Activated CD8-positive, alpha-beta T cell treated with anti-CD3 and anti-CD28 coated beads for 36 hours (primary cell): ENCODE measurements around the gene NARS2. TPM values are rescaled to one million over a fixed set of nuclear protein-coding genes. Genes with fewer than 3 reads are reported as not detected.

ENCODE experiments used
- ATAC-seq: fragments of 200-7000 bp; cut with Tn5 transposase; one replicate; pipeline ENCODE4 v1.10.0; 2021; ENCODE audit warnings: mild to moderate bottlenecking, moderate library complexity
- CTCF ChIA-PET: fragments of 350-600 bp; sonication (Branson Sonifier 250); formaldehyde crosslinking; loops from one replicate; lab custom pipeline; 2021; ENCODE audit warnings: antibody characterized with exemption; lab: Charles Lee
- POLR2A ChIA-PET: fragments of 350-600 bp; sonication (Branson Sonifier 250); formaldehyde crosslinking; loops from one replicate; lab custom pipeline; 2021; ENCODE audit warnings: antibody characterized with exemption; lab: Charles Lee
- DNase-seq: peaks from one replicate; pipeline ENCODE4 v3.0.0-alpha.2; 2020
- H3K27ac Mint-ChIP-seq: one replicate; pipeline ENCODE4 v1.8.0; 2021; ENCODE audit warnings: mild to moderate bottlenecking, mixed read lengths
- H3K27me3 Mint-ChIP-seq: one replicate; pipeline ENCODE4 v1.8.0; 2021; ENCODE audit warnings: mixed read lengths
- H3K36me3 Mint-ChIP-seq: one replicate; pipeline ENCODE4 v1.8.0; 2021; ENCODE audit warnings: low read depth, mixed read lengths
- H3K4me1 Mint-ChIP-seq: one replicate; pipeline ENCODE4 v1.8.0; 2021; ENCODE audit warnings: low read depth, mixed read lengths
- H3K4me3 Mint-ChIP-seq: one replicate; pipeline ENCODE4 v1.8.0; 2021; ENCODE audit warnings: mild to moderate bottlenecking, moderate library complexity, mixed read lengths
- H3K9me3 Mint-ChIP-seq: one replicate; pipeline ENCODE4 v1.8.0; 2021; ENCODE audit warnings: mixed read lengths
- CTCF ChIP-seq: fragments of 200-600 bp; IDR thresholded peaks from one replicate; pipeline ENCODE4 v1.8.0; 2022; ENCODE audit warnings: antibody characterized with exemption, mild to moderate bottlenecking
- intact Hi-C: fragments of 100-400 bp; cut with micrococcal nuclease; formaldehyde crosslinking; loops from one replicate; pipeline ENCODE4 v1.10.0; 2022
- total RNA-seq, 2 experiments: library from RNA; stranded (reverse); gene quantifications; one replicate each; pipeline ENCODE4 v1.2.3, GENCODE V29; 2021

NARS2 gene
- total RNA-seq, 2 experiments from 2014 or later: 26.2 to 32.1 TPM

- H3K36me3 Mint-ChIP-seq: no peaks in the 10 kb centered on the region
- POLR2A ChIA-PET: interaction anchor here (0.6 to 2.5 kb wide), 6 partner anchors 32 to 230 kb away, joined by 3 to 8 read pairs (median 4); partner anchors contain the start of gene USP35
These were observed 157.3 kb downstream of the NARS2 start, which contains the start of gene GAB2 for GRCh38 chr11:78417175-78417887. GAB2 (minus strand) TSS chr11:78417820; CDS start chr11:78417720, 100 bp downstream.

GRCh38 chr11:78416285-78417174, 158.1 kb downstream of the NARS2 start:
- peak; percentile 69 for TF ChIP-seq CTCF
- peak overlapping the region; percentile 71 for H3K4me3 Mint-ChIP-seq
- H3K36me3 Mint-ChIP-seq: no peaks in the 10 kb centered on the region
- peak overlapping the region; percentile 37 for H3K27ac Mint-ChIP-seq
- H3K27me3 Mint-ChIP-seq: peaks cover 29% of the 10 kb centered on the region
- peaks cover 26% of the 10 kb centered on the region for H3K4me1 Mint-ChIP-seq
- DNase-seq (peak; percentile 86), ATAC-seq (peak; percentile 76)
- CTCF ChIA-PET: interaction anchor here (1.0 to 7.1 kb wide), 12 partner anchors 10 to 371 kb away, joined by 3 to 94 read pairs (median 4); partner anchors contain the start of genes ALG8 and USP35
- no peaks in the 10 kb centered on the region for H3K9me3 Mint-ChIP-seq
- POLR2A ChIA-PET: interaction anchor here (1.0 to 2.5 kb wide), 3 partner anchors 32 to 148 kb away, joined by 3 to 8 read pairs (median 3); no protein-coding TSS in a partner anchor
- intact Hi-C loops: loop anchor here (2.0 to 10.0 kb wide), 2 partner anchors 148 to 192 kb away; no protein-coding TSS in a partner anchor

More at GRCh38 chr11:78417175-78417887, 157.3 kb downstream of the NARS2 start, which contains the start of gene GAB2:
- ATAC-seq: peak; percentile 11
- Mint-ChIP-seq H3K9me3 (no peaks in the 10 kb centered on the region), H3K27me3 (peaks cover 31% of the 10 kb centered on the region), H3K4me3 (peak within 1 kb of the TSS; percentile 75), H3K27ac (peak within 1 kb of the TSS; percentile 40), H3K4me1 (peaks cover 26% of the 10 kb centered on the region)
- intact Hi-C loops: loop anchor here (2.0 to 10.0 kb wide), 2 partner anchors 147 to 193 kb away; no protein-coding TSS in a partner anchor
- DNase-seq: no peak
- CTCF ChIA-PET: interaction anchor here (0.6 to 7.1 kb wide), 12 partner anchors 11 to 372 kb away, joined by 3 to 94 read pairs (median 4); partner anchors contain the start of gene ALG8
- TF ChIP-seq CTCF: peak; percentile 18

- H3K27me3 Mint-ChIP-seq: peaks cover 25% of the 10 kb centered on the region
- POLR2A ChIA-PET: no interaction called here
- DNase-seq: no peak
- H3K27ac Mint-ChIP-seq: no peak overlapping the region
- CTCF ChIA-PET: interaction anchor here (0.6 to 7.1 kb wide), 10 partner anchors 9 to 226 kb away, joined by 3 to 94 read pairs (median 4); partner anchors contain the start of gene USP35
- no peaks in the 10 kb centered on the region for H3K36me3 Mint-ChIP-seq
- intact Hi-C loops: loop anchor here (10.0 kb wide), 1 partner anchor 191 kb away; no protein-coding TSS in a partner anchor
- no peak for TF ChIP-seq CTCF
- H3K4me3 Mint-ChIP-seq: no peak overlapping the region
- peaks cover 18% of the 10 kb centered on the region for H3K4me1 Mint-ChIP-seq
- no peak for ATAC-seq
- no peaks in the 10 kb centered on the region for H3K9me3 Mint-ChIP-seq
These were observed 159.3 kb downstream of the NARS2 start for GRCh38 chr11:78415338-78415737.

- H3K36me3 Mint-ChIP-seq: no peaks in the 10 kb centered on the region
- H3K9me3 Mint-ChIP-seq: peaks cover 2% of the 10 kb centered on the region
- CTCF ChIA-PET: interaction anchor here (0.6 to 7.1 kb wide), 5 partner anchors 11 to 187 kb away, joined by 3 to 94 read pairs (median 5); no protein-coding TSS in a partner anchor
- H3K27ac Mint-ChIP-seq: no peak overlapping the region
- no peak for ATAC-seq
- no peak for DNase-seq
- H3K27me3 Mint-ChIP-seq: peaks cover 19% of the 10 kb centered on the region
- peak; percentile 78 for TF ChIP-seq CTCF
- H3K4me3 Mint-ChIP-seq: no peak overlapping the region
- H3K4me1 Mint-ChIP-seq: peaks cover 15% of the 10 kb centered on the region
- intact Hi-C loops: loop anchor here (10.0 kb wide), 1 partner anchor 190 kb away; no protein-coding TSS in a partner anchor
- POLR2A ChIA-PET: no interaction called here
These were observed 160.2 kb downstream of the NARS2 start for GRCh38 chr11:78414321-78415051.
